HG02970 (cell line): ENCODE measurements around the gene SPEM2.
A peak's percentile ranks its signal among the peaks of the same experiment; 100 is the strongest.

Source experiments
- ATAC-seq: cut with Tn5 transposase; IDR thresholded peaks from one replicate; pipeline ENCODE4 v1.9.1; 2021; ENCODE audit warnings: mild to moderate bottlenecking, moderate library complexity, moderate number of reproducible peaks; ENCODE audit not compliant: unreplicated experiment, low FRiP score

SPEM2 gene

GRCh38 chr17:7403727-7403976 is 21.8 kb upstream of the SPEM2 start:
- no peak for ATAC-seq

GRCh38 chr17:7403977-7404736 is 21.3 kb upstream of the SPEM2 start, which contains the start of gene TMEM256:
Gene TMEM256, minus strand, starts transcription at chr17:7404097. Its CDS starts 13 bp downstream, at chr17:7404084.
- ATAC-seq = peak; percentile 87

- ATAC-seq = peak; percentile 19
These were observed 20.6 kb upstream of the SPEM2 start for GRCh38 chr17:7404737-7405349.

- no peak for ATAC-seq
These were observed 19.8 kb upstream of the SPEM2 start for GRCh38 chr17:7405350-7406234.

- no peak for ATAC-seq
These were observed 19.1 kb upstream of the SPEM2 start for GRCh38 chr17:7406235-7406825.

GRCh38 chr17:7407082-7407481 is 18.3 kb upstream of the SPEM2 start:
- ATAC-seq = no peak

GRCh38 chr17:7407485-7408251 is 17.7 kb upstream of the SPEM2 start, which contains the start of gene NLGN2:
Gene NLGN2, plus strand, starts transcription at chr17:7407845. Its CDS starts 411 bp downstream, at chr17:7408256.
- ATAC-seq = no peak

- no peak for ATAC-seq
These were observed 17.1 kb upstream of the SPEM2 start for GRCh38 chr17:7408252-7408727.

GRCh38 chr17:7408863-7409262 is 16.6 kb upstream of the SPEM2 start:
- ATAC-seq = no peak

GRCh38 chr17:7409716-7410115 is 15.7 kb upstream of the SPEM2 start:
- ATAC-seq = no peak

- ATAC-seq = no peak
These were observed 14.6 kb upstream of the SPEM2 start for GRCh38 chr17:7410634-7411426.

GRCh38 chr17:7411427-7411750 is 14.0 kb upstream of the SPEM2 start:
- no peak for ATAC-seq

GRCh38 chr17:7413346-7413985 is 11.9 kb upstream of the SPEM2 start:
- ATAC-seq = no peak

- no peak for ATAC-seq
These were observed 10.6 kb upstream of the SPEM2 start for GRCh38 chr17:7414837-7415236.

GRCh38 chr17:7415784-7416183 is 9.6 kb upstream of the SPEM2 start:
- ATAC-seq = no peak

GRCh38 chr17:7416323-7416722 is 9.1 kb upstream of the SPEM2 start:
- no peak for ATAC-seq

- no peak for ATAC-seq
These were observed 8.3 kb upstream of the SPEM2 start for GRCh38 chr17:7417056-7417655.

- no peak for ATAC-seq
These were observed 6.8 kb upstream of the SPEM2 start for GRCh38 chr17:7418472-7419152.
